Heart left ventricle (tissue), 16 donors: ENCODE results near the gene HIGD1A. TPM values are rescaled to one million over a fixed set of nuclear protein-coding genes. Genes with fewer than 3 reads are reported as not detected.
A peak's percentile ranks its signal among the peaks of the same experiment; 100 is the strongest.

Experiments
- ATAC-seq, 4 donors: fragments of 200-7000 bp; cut with Tn5 transposase; one replicate each; pipeline ENCODE4 v1.9.1; 2020 to 2022; ENCODE audit warnings: moderate library complexity in 4 of 4, mild to moderate bottlenecking in 3 of 4, moderate number of reproducible peaks in 1 of 4
- DNase-seq, 5 donors: peaks; one replicate each; pipeline ENCODE4 v3.0.0-alpha.2; 2020
- H3K27ac ChIP-seq, 12 donors: fragments of 200-600 bp; sonication (generic) in 4 of 12; one replicate each; pipeline versions ENCODE4 v1.5.0 to v1.8.0; 2016 to 2022; ENCODE audit warnings: mild to moderate bottlenecking in 2 of 12
- H3K27me3 ChIP-seq, 9 donors: fragments of 200-600 bp; sonication (generic) in 2 of 9; one replicate each; pipeline versions ENCODE4 v1.5.1 to v1.8.0; 2016 to 2022; ENCODE audit warnings: mild to moderate bottlenecking in 3 of 9
- H3K36me3 ChIP-seq, 9 donors: fragments of 200-600 bp; sonication (generic) in 2 of 9; one replicate each; pipeline versions ENCODE4 v1.5.0 to v1.8.0; 2018 to 2022; ENCODE audit warnings: mild to moderate bottlenecking in 2 of 9
- H3K4me1 ChIP-seq, 12 donors: fragments of 200-600 bp; sonication (generic) in 4 of 12; one replicate each; pipeline versions ENCODE4 v1.5.0 to v1.8.0; 2016 to 2022; ENCODE audit warnings: mild to moderate bottlenecking in 3 of 12
- H3K4me3 ChIP-seq, 12 donors: fragments of 200-600 bp; sonication (generic) in 4 of 12; one replicate each; pipeline versions ENCODE4 v1.5.0 to v1.8.0; 2017 to 2022; ENCODE audit warnings: mild to moderate bottlenecking in 9 of 12, moderate library complexity in 4 of 12
- H3K9me3 ChIP-seq, 12 donors: fragments of 200-600 bp; sonication (generic) in 4 of 12; one replicate each; pipeline versions ENCODE4 v1.5.0 to v1.8.0; 2016 to 2022; ENCODE audit warnings: mild to moderate bottlenecking in 1 of 12
- CTCF ChIP-seq, 12 donors: fragments of 200-600 bp; sonication (generic) in 4 of 12; IDR thresholded peaks; one replicate each; pipeline versions ENCODE4 v1.5.0 to v1.8.0; 2018 to 2022; ENCODE audit warnings: antibody characterized with exemption in 12 of 12, mild to moderate bottlenecking in 5 of 12
- POLR2A ChIP-seq, 2 donors: fragments of 450-650 bp; IDR thresholded peaks; one replicate each; pipeline ENCODE4 v1.6.1; 2017; ENCODE audit warnings: antibody characterized with exemption in 2 of 2, mild to moderate bottlenecking in 2 of 2, moderate library complexity in 2 of 2
- WGBS, 4 donors: extraction: QIAGEN DNeasy Blood & Tissue Kit in 2 of 4; methylation state at CpG; one replicate each; pipeline versions ENCODE4 v1.1.5 to v1.1.7; 2013 to 2018; 5-methylcytosine and 5-hydroxymethylcytosine counted together
- intact Hi-C, 10 donors: fragments of 100-400 bp; cut with DNase I; formaldehyde crosslinking; loops; one replicate each; pipeline versions ENCODE4 v1.11.1 to v1.14.2; 2022
- polyA plus RNA-seq, 2 donors: library from polyadenylated mRNA; stranded (reverse); fragments of 200-250 nt; gene quantifications; one replicate each; pipeline ENCODE4 v1.2.3, GENCODE V29; 2013
- total RNA-seq, 9 donors: library from RNA; depleted of rRNA in 2 of 9; stranded (reverse); fragments of >200 nt in 2 of 9; fragmentation: NEBNext Ultra II Directional in 3 of 9; extraction: Animal tissue kit (Norgen Biotek cat#: 25700) in 3 of 9; gene quantifications; one replicate each; pipeline versions ENCODE4 v1.1.0 to v1.2.4, GENCODE V29; 2016 to 2023
- donor health status: ischemic (EF 13 %, LVEDD 7.1; RV severe dilation, severe dysfunction).
- donor health status: healthy with polysubstance abuse.
- donor health status: DM: no; HTN: yes; CAD: no.
- donor health status: DM: no; HTN: no; CAD: no.
- donor health status: ischemic (EF 25% LVEDD 6.9; RV normal size, moderate dysfunction).
- donor health status: ischemic (EF 25% LVEDD 5.7; RV mildly dilated, moderate dysfunction).
- donor health status: healthy.
- donor health status: DM: yes; HTN: yes; CAD: no.
- donor health status: ischemic (EF 35%, LVEDD 5.7; RV mildly dilated, moderate dysfunction).
- donor health status: nonischemic (EF 11% LVEDD 7.7; RV severe dilation, severe dysfunction).
- donor health status: DM: yes; HTN: yes; CAD: no.
- donor health status: PGD.
- donor health status: ischemic (EF 29% LVEDD 5.4; RV normal size, mild dysfunction).
- donor health status: nonischemic (EF 23%, LVEDD 6.1; RV moderate dilation, normal function).

HIGD1A gene
- total and polyA plus RNA-seq, 11 donors, result 170 to 497 (median 313) TPM

GRCh38 chr3:42747581-42747980, 56.7 kb downstream of the HIGD1A start:
- peak overlapping the region in 4 of 12 donors; percentile 62 to 94 (median 74) for H3K27ac ChIP-seq
- no peaks in the 10 kb centered on the region for H3K36me3 ChIP-seq
- no peaks in the 10 kb centered on the region for H3K9me3 ChIP-seq
- TF ChIP-seq POLR2A (IDR thresholded peaks at IDR 0.05), result no peak
- no peak for TF ChIP-seq CTCF (IDR thresholded peaks at IDR 0.05)
- intact Hi-C loops, result loop anchor here (2.0 to 10.0 kb wide), 8 partner anchors 85 to 523 kb away; partner anchors contain the start of genes SEC22C (in 5 of the 10) and NKTR (in 1 of the 10)
- ATAC-seq, result no peak
- no peak overlapping the region for H3K4me3 ChIP-seq
- H3K4me1 ChIP-seq, result peaks cover 0 to 52% (median 17%) of the 10 kb centered on the region in 12 donors
- 54 to 71% (median 65%) methylated on average over 5 to 6 of the region's 6 CpGs for WGBS, 4 donors
- no peaks in the 10 kb centered on the region for H3K27me3 ChIP-seq
- no peak for DNase-seq

- TF ChIP-seq CTCF (IDR thresholded peaks at IDR 0.05), result no peak
- peak in 1 of 2 donors; percentile 35 for TF ChIP-seq POLR2A (IDR thresholded peaks at IDR 0.05)
- intact Hi-C loops, result loop anchor here (2.0 to 10.0 kb wide), 8 partner anchors 84 to 522 kb away; partner anchors contain the start of genes SEC22C (in 5 of the 10) and NKTR (in 1 of the 10)
- Histone ChIP-seq H3K27me3 (no peaks in the 10 kb centered on the region), H3K9me3 (no peaks in the 10 kb centered on the region), H3K27ac (peak overlapping the region in 11 of 12 donors; percentile 44 to 94 (median 64)), H3K4me1 (peaks cover 0 to 52% (median 17%) of the 10 kb centered on the region in 12 donors), H3K4me3 (no peak overlapping the region), H3K36me3 (no peaks in the 10 kb centered on the region)
- ATAC-seq (peak in 3 of 4 donors; percentile 25 to 62 (median 39)), DNase-seq (no peak)
- WGBS, 4 donors, result 69 to 72% (median 70%) methylated on average over 9 to 11 of the region's 11 CpGs
These were observed 57.5 kb downstream of the HIGD1A start for GRCh38 chr3:42746455-42747450.

GRCh38 chr3:42745776-42746454, 58.4 kb downstream of the HIGD1A start:
- no peak for DNase-seq
- ATAC-seq, result peak in 1 of 4 donors; percentile 5
- Histone ChIP-seq H3K27ac (peak overlapping the region in 11 of 12 donors; percentile 44 to 94 (median 64)), H3K4me3 (no peak overlapping the region), H3K36me3 (no peaks in the 10 kb centered on the region), H3K4me1 (peaks cover 0 to 56% (median 17%) of the 10 kb centered on the region in 12 donors), H3K27me3 (no peaks in the 10 kb centered on the region), H3K9me3 (no peaks in the 10 kb centered on the region)
- TF ChIP-seq CTCF (IDR thresholded peaks at IDR 0.05), result no peak
- no peak for TF ChIP-seq POLR2A (IDR thresholded peaks at IDR 0.05)
- WGBS, 4 donors, result 59 to 75% (median 69%) methylated on average over 8 of the region's 8 CpGs
- intact Hi-C loops, result loop anchor here (2.0 to 10.0 kb wide), 9 partner anchors 43 to 521 kb away; partner anchors contain the start of genes SEC22C (in 5 of the 10), HHATL (in 1 of the 10) and NKTR (in 1 of the 10)
